DND-41 (cell line): ENCODE measurements around the gene TBC1D22A.

ENCODE experiments used
- ATAC-seq: fragments of 200-7000 bp; cut with Tn5 transposase; 3 replicates; pipeline ENCODE4 v1.9.1; 2021; ENCODE audit warnings: low read depth; ENCODE audit not compliant: insufficient read depth
- DNase-seq: peaks from one replicate; pipeline ENCODE4 v3.0.0-alpha.2; 2020
- H2AFZ ChIP-seq: 2 replicates; pipeline ENCODE4 v1.6.0; 2012; ENCODE audit warnings: low read depth, low read length
- H3K27ac ChIP-seq: 2 replicates; pipeline ENCODE4 v1.5.1; 2012; ENCODE audit warnings: low read length, inconsistent platforms
- H3K27me3 ChIP-seq: fragments of 200-600 bp; sonication (generic); 2 replicates; pipeline ENCODE4 v1.6.0; 2012; ENCODE audit warnings: low read length, mild to moderate bottlenecking, inconsistent platforms; ENCODE audit not compliant: insufficient read depth, poor library complexity
- H3K36me3 ChIP-seq: 2 replicates; pipeline ENCODE4 v1.5.1; 2012; ENCODE audit warnings: low read length, inconsistent platforms; ENCODE audit not compliant: insufficient read depth
- H3K4me1 ChIP-seq: 2 replicates; pipeline ENCODE4 v1.5.1; 2012; ENCODE audit warnings: mild to moderate bottlenecking, low read length; ENCODE audit not compliant: insufficient read depth
- H3K4me2 ChIP-seq: 2 replicates; pipeline ENCODE4 v1.6.0; 2012; ENCODE audit warnings: mild to moderate bottlenecking, moderate library complexity, low read length, inconsistent platforms; ENCODE audit not compliant: insufficient read depth
- H3K4me3 ChIP-seq, 2 experiments: fragments of 200-600 bp in 1 of 2; shearing (Covaris generic) in 1 of 2; 2 replicates each; pipeline ENCODE4 v1.5.1; 2012 to 2016; ENCODE audit warnings: inconsistent platforms in 2 of 2, low read length in 2 of 2, mild to moderate bottlenecking in 2 of 2, low read depth in 1 of 2, moderate library complexity in 1 of 2
- H3K79me2 ChIP-seq: 2 replicates; pipeline ENCODE4 v1.6.0; 2012; ENCODE audit warnings: low read length, inconsistent platforms; ENCODE audit not compliant: insufficient read depth
- H3K9ac ChIP-seq: 2 replicates; pipeline ENCODE4 v1.6.0; 2012; ENCODE audit warnings: low read depth, mild to moderate bottlenecking, inconsistent platforms, low read length, moderate library complexity
- H3K9me3 ChIP-seq: 2 replicates; pipeline ENCODE4 v1.5.1; 2012; ENCODE audit warnings: low read length, moderate library complexity, mild to moderate bottlenecking, inconsistent platforms; ENCODE audit not compliant: insufficient read depth, severe bottlenecking
- H4K20me1 ChIP-seq: 2 replicates; pipeline ENCODE4 v1.6.0; 2012; ENCODE audit warnings: low read length; ENCODE audit not compliant: insufficient read depth
- EZH2 ChIP-seq: IDR thresholded peaks from 3 replicates; pipeline ENCODE4 v1.6.1; 2012; ENCODE audit warnings: borderline replicate concordance, low read depth, mild to moderate bottlenecking, moderate library complexity, low read length, inconsistent platforms; ENCODE audit not compliant: severe bottlenecking
- TF ChIP-seq, protein P1 (sequence below): IDR thresholded peaks from 2 replicates; pipeline ENCODE4 v1.5.1; 2012; ENCODE audit warnings: borderline replicate concordance, low read length, moderate library complexity, mild to moderate bottlenecking; ENCODE audit not compliant: poor library complexity, severe bottlenecking; ENCODE audit errors: extremely low read depth

The TBC1D22A gene

DNA sequence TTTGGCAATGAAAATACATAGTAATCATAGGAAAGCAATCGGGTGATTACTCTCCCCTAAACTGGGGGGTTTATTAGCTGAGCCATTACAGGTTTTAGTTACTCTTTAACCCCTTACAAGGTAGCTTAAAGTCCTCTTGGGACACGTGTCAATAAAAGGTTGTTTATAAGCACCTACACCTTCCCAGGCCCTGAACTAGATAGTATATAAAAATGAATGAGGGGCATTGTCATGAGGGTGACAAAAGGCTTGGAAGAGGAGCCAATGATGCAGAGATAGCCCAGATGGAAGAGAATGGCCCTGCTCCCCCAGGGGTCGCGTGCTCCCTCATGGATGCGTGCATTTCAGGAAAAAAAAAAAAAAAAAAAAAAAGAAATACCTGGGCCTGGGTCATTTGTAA is 276.9 kb downstream of the TBC1D22A start:
- H3K27me3 ChIP-seq = no peaks in the 10 kb centered on the region
- DNase-seq = no peak
- no peak for ATAC-seq
- H3K4me2 ChIP-seq = no peak overlapping the region
- H3K4me1 ChIP-seq = peaks cover 3% of the 10 kb centered on the region; the same call in 1 of the 2 replicates
- H3K79me2 ChIP-seq = no peaks in the 10 kb centered on the region
- H3K27ac ChIP-seq = no peak overlapping the region
- H3K4me3 ChIP-seq = no peak overlapping the region
- no peak overlapping the region for H2AFZ ChIP-seq
- peaks cover 8% of the 10 kb centered on the region; the same call in 1 of the 2 replicates for H3K36me3 ChIP-seq
- no peaks in the 10 kb centered on the region for H3K9me3 ChIP-seq
- H4K20me1 ChIP-seq = peaks cover 24% of the 10 kb centered on the region
- TF ChIP-seq EZH2 = no peak
- TF ChIP-seq, protein P1, sequence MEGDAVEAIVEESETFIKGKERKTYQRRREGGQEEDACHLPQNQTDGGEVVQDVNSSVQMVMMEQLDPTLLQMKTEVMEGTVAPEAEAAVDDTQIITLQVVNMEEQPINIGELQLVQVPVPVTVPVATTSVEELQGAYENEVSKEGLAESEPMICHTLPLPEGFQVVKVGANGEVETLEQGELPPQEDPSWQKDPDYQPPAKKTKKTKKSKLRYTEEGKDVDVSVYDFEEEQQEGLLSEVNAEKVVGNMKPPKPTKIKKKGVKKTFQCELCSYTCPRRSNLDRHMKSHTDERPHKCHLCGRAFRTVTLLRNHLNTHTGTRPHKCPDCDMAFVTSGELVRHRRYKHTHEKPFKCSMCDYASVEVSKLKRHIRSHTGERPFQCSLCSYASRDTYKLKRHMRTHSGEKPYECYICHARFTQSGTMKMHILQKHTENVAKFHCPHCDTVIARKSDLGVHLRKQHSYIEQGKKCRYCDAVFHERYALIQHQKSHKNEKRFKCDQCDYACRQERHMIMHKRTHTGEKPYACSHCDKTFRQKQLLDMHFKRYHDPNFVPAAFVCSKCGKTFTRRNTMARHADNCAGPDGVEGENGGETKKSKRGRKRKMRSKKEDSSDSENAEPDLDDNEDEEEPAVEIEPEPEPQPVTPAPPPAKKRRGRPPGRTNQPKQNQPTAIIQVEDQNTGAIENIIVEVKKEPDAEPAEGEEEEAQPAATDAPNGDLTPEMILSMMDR = no peak
- no peak overlapping the region for H3K9ac ChIP-seq

DNA sequence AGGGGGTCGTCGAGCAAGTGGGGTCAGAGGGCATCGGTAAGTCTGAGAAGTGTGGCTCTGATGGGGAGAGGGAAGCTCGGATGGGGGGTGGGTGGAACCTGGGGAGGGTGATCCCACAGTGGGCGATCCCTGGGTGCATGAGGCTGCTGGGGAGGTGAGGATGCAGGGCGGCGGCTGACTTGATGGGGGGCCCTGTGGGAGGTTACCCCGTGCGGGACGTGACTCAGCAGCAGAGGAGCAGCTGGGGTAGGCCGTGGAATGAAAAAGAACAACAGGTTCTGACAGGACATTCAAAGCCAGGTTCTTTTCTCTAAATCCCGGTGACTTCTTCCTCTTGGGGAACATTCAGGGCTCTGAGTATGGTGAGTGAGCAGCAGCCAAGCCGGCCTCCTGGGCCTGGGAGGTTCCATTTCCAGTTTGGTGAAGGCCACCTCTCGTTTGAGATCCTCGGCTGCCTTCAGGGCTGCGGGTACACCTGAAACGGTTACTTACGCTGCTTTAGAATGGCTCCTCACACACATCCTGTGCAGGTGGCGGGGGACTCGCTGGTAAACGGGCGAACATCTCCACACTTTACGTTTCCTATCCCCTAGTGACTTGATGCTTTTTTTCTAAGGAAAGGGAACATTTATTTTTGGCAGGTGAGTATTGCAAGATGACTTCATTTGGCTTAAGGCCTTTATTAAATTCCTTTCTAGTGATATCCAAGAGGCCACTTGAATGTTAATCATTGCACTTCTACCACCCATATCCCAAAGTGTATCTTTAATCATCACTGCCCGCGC is 278.2 kb downstream of the TBC1D22A start:
- no peak for ATAC-seq
- H3K79me2 ChIP-seq = no peaks in the 10 kb centered on the region
- H3K9ac ChIP-seq = no peak overlapping the region

DNA sequence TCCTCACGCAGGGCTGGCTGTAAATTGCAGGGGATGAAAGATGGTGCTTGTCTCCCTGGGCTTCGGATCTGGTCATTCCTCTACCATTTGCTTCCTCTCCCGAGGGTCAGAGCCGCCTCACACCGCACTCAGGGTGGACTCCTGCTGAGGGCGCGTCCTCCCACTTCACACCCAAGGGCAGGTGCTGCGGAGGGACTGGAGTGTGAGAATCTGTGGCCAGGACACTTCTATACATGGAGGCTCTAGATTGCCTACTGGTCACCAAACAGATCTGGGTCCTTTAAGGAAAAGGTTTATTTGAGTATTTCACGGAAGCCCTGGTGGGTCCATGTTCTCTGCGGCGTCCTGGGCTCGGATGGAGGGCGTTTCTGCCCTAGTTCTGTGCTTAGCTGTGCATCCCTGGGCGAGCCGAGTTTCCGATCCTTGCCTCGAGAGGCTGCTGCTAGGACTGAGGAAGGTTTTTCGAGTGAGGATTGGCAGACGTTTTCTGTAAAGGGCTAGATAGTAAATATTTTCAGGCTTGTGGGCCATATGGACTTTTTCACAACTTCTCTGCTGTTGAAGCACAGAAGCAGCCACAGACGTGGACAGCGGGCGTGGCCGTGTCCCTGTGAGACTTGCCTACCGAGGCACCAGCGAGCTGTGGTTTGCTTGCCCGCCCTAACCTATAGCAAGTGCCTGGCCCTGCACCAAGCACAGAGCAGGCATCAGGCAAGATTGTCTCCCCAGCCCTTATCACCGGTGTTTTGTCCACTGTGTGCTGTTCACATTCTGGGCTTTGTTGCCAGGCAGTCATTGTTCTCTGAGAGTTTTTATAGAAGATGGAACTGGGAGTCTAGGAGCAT is 279.0 kb downstream of the TBC1D22A start:
- peaks cover 24% of the 10 kb centered on the region for H4K20me1 ChIP-seq

More for the DNA sequence above, 278.2 kb downstream of the TBC1D22A start:
- no peaks in the 10 kb centered on the region for H3K27me3 ChIP-seq
- H3K27ac ChIP-seq = no peak overlapping the region
- no peaks in the 10 kb centered on the region for H3K9me3 ChIP-seq
- H3K36me3 ChIP-seq = peaks cover 8% of the 10 kb centered on the region; the same call in 1 of the 2 replicates
- peaks cover 3% of the 10 kb centered on the region; the same call in 1 of the 2 replicates for H3K4me1 ChIP-seq
- no peak overlapping the region for H3K4me2 ChIP-seq
- H3K4me3 ChIP-seq = no peak overlapping the region
- no peak overlapping the region for H2AFZ ChIP-seq
- TF ChIP-seq, protein P1 = no peak
- peaks cover 21% of the 10 kb centered on the region for H4K20me1 ChIP-seq
- no peak for DNase-seq

More for the DNA sequence above, 279.0 kb downstream of the TBC1D22A start:
- ATAC-seq = no peak
- Histone ChIP-seq H3K4me1 (peaks cover 3% of the 10 kb centered on the region; the same call in 1 of the 2 replicates), H3K4me2 (no peak overlapping the region), H3K27ac (no peak overlapping the region), H3K9me3 (no peaks in the 10 kb centered on the region), H3K4me3 (no peak overlapping the region), H2AFZ (no peak overlapping the region), H3K79me2 (no peaks in the 10 kb centered on the region), H3K27me3 (no peaks in the 10 kb centered on the region), H3K36me3 (peaks cover 4% of the 10 kb centered on the region; the same call in 1 of the 2 replicates), H3K9ac (no peak overlapping the region)
- DNase-seq = no peak
- TF ChIP-seq, protein P1 = no peak
- no peak for TF ChIP-seq EZH2
